GF-D8 (cell line): ENCODE measurements around the gene SFSWAP.
"Not testable (repeated sequence)": the region's sequence is repeated elsewhere in the genome, so short reads cannot be mapped to it uniquely, and the experiment has no call there.

ENCODE experiments used
- DNase-seq: peaks from one replicate; lab custom pipeline; 2025; lab: John Stamatoyannopoulos, UW

Gene SFSWAP

GRCh38 chr12:131736446-131737149 is 25.7 kb downstream of the SFSWAP start:
- no peak for DNase-seq

GRCh38 chr12:131737150-131737827 is 26.4 kb downstream of the SFSWAP start:
- DNase-seq: no peak

DNA sequence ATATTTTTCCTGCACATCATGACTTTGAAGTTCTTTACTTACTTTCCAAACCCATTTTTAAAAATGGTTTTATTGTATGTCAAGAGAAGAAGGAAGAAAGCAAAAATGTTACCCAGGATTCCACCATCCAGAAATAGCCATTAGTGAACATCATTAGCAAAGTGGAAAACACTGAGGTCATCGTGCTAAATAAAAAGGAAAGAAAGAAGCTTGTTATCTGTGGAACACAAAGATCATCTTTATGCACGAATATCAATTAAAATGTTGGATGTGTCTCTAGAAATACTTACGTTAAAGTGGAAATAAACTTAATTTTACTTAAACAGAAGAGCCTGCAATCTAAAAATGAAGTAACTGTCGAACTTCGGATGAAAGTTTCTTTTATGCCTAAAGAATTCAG is 27.3 kb downstream of the SFSWAP start:
- no peak for DNase-seq

GRCh38 chr12:131740626-131741025 is 29.7 kb downstream of the SFSWAP start:
- no peak for DNase-seq

DNA sequence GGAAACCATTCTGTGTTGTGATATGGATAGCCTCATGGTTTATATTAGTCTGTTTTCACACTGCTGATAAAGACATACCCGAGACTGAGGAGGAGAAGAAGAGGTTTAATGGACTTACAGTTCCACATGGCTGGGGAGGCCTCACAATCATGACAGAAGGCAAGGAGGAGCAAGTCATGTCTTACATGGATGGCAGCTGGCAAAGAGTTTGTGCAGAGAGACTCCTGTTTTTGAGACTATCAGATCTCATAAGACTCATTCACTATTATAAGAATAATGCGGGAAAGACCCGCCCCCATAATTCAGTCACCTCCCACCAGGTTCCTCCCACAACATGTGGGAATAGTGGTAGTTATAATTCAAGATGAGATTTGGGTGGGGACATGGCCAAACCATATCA is 31.9 kb downstream of the SFSWAP start:
- DNase-seq: not testable (repeated sequence)

- DNase-seq: not testable (repeated sequence)
These were observed 32.5 kb downstream of the SFSWAP start for GRCh38 chr12:131743410-131743809.

- DNase-seq: not testable (repeated sequence)
These were observed 33.0 kb downstream of the SFSWAP start for GRCh38 chr12:131743880-131744279.

GRCh38 chr12:131744675-131745074 is 33.8 kb downstream of the SFSWAP start:
- DNase-seq: not testable (repeated sequence)

DNA sequence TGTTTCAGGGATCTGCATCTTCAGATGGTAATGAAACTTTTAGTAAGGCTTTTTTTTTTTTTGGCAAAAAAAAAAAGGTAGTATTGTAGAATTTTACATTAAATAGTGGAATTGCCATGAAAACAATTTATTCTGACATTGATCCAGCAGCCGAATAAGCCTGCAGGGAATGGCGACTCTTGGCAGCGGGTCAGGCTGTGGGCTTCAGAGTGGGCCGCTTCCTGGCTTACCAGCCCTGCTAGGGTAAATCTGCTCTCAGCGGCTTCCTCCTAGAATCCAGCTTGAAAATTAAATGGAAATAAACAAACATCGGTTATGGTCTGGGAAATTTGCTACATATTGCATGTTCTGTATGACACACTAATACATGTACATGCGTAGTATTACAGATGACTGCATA is 34.8 kb downstream of the SFSWAP start:
- DNase-seq: no peak

DNA sequence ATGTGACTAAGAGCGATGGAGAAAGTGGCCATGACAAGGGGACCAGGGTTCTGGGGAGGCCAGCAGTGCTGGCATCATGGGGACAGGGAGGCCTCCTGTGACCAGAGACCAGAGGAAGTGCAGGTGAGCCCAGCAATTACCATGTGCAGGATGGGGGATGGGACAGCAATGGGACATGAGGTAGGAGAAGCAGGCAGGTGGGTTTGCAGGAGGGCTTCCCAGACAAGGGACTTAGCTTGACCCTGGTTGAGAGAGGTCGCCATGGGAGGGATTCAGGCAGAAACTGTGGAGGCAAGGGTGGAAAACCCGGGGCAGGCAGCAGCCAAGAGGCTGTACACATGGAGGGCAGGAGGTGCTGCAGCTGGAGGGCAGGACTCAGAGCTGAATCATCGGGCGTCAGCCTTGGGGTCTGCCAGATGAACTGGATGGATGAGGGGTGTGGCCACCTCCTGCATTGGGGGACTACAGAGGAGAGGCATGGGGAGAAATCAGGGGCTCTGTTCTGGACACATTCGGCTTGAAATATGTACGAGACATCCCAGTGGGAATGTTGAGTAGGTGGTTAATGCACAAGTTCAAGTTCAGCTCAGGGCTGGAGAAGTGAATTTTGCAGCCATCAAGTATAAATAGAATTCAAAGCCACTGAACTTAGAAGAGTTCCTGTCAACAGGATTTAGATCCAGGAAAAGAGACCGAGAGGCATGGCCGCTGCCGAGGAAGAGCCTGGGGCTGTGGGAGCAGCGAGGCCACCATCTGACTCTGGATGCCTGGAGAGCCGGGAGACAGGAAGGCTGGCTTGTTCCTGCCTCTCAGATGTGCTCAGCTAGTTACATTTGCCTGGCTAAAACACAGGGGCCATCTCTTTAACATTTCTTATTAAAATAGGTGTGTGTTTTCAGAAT is 36.6 kb downstream of the SFSWAP start:
- DNase-seq: no peak

DNA sequence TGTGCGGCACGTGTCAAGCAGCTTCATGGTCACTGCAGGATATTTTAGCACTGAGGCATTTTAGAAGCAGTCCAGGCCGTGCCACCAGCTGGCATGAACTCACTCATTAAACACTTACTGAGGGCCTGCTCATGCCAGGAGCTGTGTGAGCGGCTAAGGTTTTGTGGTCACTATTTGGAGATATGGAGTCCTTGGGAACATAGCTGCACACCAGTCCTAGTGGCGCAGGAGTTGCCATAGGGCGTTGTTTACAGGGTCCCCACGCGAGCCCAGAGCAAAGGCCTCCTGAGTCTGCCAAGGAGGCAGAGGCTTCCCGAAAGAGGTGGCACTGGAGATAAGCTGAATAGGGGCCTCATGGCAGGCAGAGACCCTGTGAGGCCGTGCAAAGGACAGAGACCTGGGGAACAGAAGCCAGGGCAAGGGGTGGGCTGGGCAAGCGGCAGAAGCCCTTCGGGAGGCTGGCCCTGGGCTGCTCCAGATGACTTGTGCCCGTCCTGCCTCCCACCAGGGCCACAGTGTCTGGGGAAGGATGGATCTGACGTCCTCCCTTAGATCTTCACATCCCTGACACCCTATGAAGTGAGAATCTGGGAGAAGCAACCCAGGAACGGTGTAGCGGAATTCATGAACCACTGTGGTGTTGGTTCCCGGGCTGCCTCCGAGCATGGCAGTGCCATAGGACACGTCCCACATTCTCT is 38.9 kb downstream of the SFSWAP start:
- DNase-seq: no peak

DNA sequence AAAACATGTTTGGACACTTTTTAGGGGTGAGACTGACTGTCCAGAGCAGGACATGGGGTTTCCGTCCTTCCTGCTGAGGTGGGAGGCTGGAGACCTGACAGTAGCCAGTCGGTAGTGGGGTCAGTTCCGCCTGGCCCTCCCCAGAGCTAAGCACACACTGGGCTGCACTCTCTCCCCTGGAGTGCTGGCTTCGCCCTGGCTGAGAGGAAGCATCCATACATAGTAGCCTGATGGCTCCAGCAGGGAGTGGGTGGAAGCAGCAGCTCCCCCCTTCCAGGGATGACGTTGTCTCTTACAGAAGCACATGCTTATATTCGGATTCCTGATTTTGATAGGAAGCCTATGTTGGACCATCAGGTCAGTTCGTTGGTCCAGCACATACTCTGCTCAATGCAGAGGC is 40.4 kb downstream of the SFSWAP start:
- no peak for DNase-seq

GRCh38 chr12:131752451-131752850 is 41.6 kb downstream of the SFSWAP start:
- no peak for DNase-seq

DNA sequence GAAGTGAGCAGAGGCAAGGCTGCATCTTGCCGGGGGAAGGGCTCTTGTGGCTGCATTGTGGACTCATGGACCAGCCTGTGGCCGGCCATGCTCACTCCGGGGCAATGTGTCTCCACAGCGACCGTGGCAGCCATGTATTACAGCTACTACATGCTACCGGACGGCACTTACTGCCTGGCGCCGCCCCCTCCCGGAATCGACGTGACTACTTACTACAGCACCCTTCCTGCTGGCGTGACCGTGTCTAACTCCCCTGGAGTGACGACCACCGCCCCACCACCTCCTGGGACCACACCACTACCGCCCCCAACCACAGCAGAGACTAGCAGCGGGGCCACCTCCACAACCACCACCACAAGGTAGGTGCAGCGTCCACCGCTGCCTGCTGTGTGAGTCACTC is 42.1 kb downstream of the SFSWAP start:
- no peak for DNase-seq

DNA sequence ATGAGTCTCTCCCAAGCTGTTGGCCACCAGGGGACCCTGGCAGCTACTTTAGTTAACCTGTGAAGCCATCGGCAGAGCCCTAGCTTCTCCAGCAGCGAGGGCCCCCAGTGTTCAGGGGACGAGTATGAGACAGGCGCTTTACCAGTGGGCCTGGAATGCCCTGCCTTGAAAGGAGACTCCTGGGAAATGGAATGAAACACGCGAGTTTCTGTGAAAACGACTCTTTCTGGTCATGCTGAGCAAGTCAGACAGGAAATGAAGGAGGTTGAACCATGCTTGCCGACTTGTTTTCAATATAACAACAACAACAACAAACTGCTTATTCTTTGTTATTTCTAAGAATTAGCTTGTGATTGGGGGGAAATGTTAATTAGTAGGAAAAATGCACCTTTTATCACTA is 42.9 kb downstream of the SFSWAP start:
- no peak for DNase-seq

- no peak for DNase-seq
These were observed 43.3 kb downstream of the SFSWAP start for GRCh38 chr12:131754184-131754583.

DNA sequence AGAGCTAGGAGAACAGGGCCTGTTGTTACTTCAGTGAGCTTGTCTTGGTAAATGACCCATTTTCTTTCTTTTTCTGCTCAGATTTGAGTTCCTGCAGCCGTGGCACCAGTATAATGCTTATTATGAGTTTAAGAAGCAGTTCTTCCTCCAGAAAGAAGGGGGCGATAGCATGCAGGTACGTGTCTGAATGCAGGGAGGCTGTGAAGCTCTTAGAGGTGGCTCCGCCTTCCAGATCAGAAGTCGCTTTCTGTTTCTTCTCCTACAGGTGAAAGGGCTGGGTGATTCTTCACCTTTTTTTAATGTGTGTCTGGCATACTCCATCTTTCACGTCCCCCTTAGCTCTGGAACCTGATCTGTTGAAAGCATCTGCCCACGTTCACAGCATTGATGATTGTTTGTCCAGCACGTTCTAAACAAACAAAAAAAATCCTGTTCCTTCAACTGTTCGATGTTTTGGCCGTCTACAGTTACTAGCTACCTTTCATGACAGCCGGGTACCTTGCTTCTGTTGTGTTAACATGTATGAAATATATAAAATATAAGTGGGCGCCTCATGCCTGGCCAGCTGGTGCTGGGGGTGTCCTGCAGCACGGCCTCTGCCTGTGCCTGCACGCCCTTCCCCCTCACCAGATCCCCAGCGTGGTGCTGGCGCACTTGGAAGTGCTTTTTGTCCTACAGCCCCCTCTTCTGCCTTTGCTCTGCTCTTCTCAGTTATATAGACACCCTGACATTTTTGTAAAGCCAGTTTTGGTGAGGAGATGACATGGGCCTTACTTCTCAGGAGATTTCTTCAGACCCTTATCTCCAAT is 44.6 kb downstream of the SFSWAP start:
- DNase-seq: no peak

DNA sequence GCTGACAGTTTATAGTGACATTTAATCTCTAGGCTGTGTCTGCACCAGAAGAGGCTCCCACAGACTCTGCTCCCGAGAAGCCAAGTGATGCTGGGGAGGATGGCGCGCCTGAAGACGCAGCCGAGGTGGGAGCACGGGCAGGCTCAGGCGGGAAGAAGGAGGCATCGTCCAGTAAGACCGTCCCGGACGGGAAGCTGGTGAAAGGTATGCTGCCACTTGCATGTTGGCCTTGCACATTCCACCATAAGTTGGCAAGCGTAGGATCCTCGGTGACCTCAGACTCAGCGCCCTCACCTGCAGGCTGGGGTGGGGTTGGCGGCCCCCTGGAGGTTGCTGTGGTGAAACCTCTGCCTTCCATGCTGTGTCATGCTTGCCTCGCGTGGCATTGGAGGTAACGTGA is 45.6 kb downstream of the SFSWAP start:
- no peak for DNase-seq

DNA sequence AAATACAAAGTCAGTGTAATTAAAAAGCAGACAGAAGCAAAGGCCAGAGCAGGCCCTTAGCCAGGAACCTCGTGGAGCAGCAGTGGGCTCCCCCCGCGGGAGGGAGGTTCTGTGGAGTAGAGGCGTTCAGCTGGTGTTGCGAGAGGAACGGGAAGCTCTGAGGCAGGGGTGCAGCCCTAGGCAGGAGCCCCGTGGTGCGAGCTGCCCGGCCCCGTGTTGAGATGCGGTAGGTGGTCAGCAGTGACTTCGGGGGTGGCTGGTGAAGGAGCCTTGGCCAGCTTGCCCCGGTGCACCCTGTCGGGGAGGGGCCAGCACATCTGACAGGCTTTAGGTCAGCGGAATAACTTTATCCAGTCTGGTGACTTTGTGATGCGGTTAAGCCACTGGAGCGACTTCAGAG is 46.2 kb downstream of the SFSWAP start:
- no peak for DNase-seq

- no peak for DNase-seq
These were observed 47.3 kb downstream of the SFSWAP start for GRCh38 chr12:131758016-131758739.

GRCh38 chr12:131759176-131759575 is 48.3 kb downstream of the SFSWAP start:
- DNase-seq: no peak
